B cell (primary cell): ENCODE data around the gene SFXN3. TPM values are rescaled to one million over a fixed set of nuclear protein-coding genes. Genes with fewer than 3 reads are reported as not detected.

ENCODE experiments used
- ATAC-seq: fragments of 200-7000 bp; cut with Tn5 transposase; one replicate; pipeline ENCODE4 v1.10.0; 2021; ENCODE audit warnings: low read depth, mild to moderate bottlenecking, moderate number of reproducible peaks, moderate library complexity
- CTCF ChIA-PET: fragments of 350-600 bp; sonication (Branson Sonifier 250); formaldehyde crosslinking; loops from one replicate; lab custom pipeline; 2021; ENCODE audit warnings: antibody characterized with exemption, inconsistent platforms; lab: Charles Lee
- POLR2A ChIA-PET: fragments of 350-600 bp; sonication (Branson Sonifier 250); formaldehyde crosslinking; loops from one replicate; lab custom pipeline; 2021; ENCODE audit warnings: antibody characterized with exemption; lab: Charles Lee
- DNase-seq: peaks from one replicate; pipeline ENCODE4 v3.0.0; 2013
- H2AFZ ChIP-seq: 2 replicates; pipeline ENCODE4 v1.6.1; 2012; ENCODE audit warnings: mild to moderate bottlenecking, low read depth, low read length; ENCODE audit not compliant: insufficient read depth, poor library complexity, severe bottlenecking
- H3K27ac ChIP-seq, 2 donors: 1 replicate in 1 of 2; 2 replicates in 1 of 2; pipeline ENCODE4 v1.5.1; 2012 to 2013; ENCODE audit warnings: low read length in 2 of 2, mild to moderate bottlenecking in 2 of 2, moderate library complexity in 1 of 2
- H3K27me3 ChIP-seq, 4 experiments: fragments of 200-600 bp in 1 of 4; sonication (generic) in 1 of 4; replicated peaks in 1 of 4; 1 replicate in 2 of 4; 2 replicates in 2 of 4; pipeline versions ENCODE4 v1.6.1 to v1.7.0; 2013 to 2016; ENCODE audit warnings: low read length in 3 of 4, mild to moderate bottlenecking in 2 of 4, mixed read lengths in 1 of 4, moderate library complexity in 1 of 4; ENCODE audit not compliant: insufficient read depth in 4 of 4, control insufficient read depth in 3 of 4; ENCODE audit errors: control extremely low read depth in 1 of 4
- H3K36me3 ChIP-seq, 2 experiments: replicated peaks in 1 of 2; 1 replicate in 1 of 2; 2 replicates in 1 of 2; pipeline versions ENCODE4 v1.6.1 to v1.7.1; 2013; ENCODE audit warnings: low read length in 1 of 2; ENCODE audit not compliant: insufficient read depth in 2 of 2, control insufficient read depth in 1 of 2; ENCODE audit errors: control extremely low read depth in 1 of 2, extremely low read depth in 1 of 2
- H3K4me1 ChIP-seq, 2 donors: fragments of 200-600 bp in 1 of 2; sonication (generic) in 1 of 2; 1 replicate in 1 of 2; 2 replicates in 1 of 2; pipeline versions ENCODE4 v1.5.1 to v1.6.1; 2013 to 2017; ENCODE audit warnings: low read length in 2 of 2; ENCODE audit not compliant: control insufficient read depth in 2 of 2, insufficient read depth in 2 of 2
- H3K4me2 ChIP-seq: replicated peaks from 2 replicates; pipeline ENCODE3; 2012; ENCODE audit warnings: mild to moderate bottlenecking, low read depth, low read length; ENCODE audit not compliant: poor library complexity, severe bottlenecking
- H3K4me3 ChIP-seq, 5 experiments: fragments of 200-600 bp in 1 of 5; sonication (generic) in 1 of 5; 1 replicate in 3 of 5; 2 replicates in 2 of 5; pipeline versions ENCODE4 v1.5.1 to v1.7.0; 2011 to 2016; ENCODE audit warnings: low read length in 4 of 5, mild to moderate bottlenecking in 4 of 5, low read depth in 2 of 5, control low read depth in 1 of 5, moderate library complexity in 1 of 5; ENCODE audit not compliant: insufficient read depth in 1 of 5; ENCODE audit errors: control extremely low read depth in 1 of 5, extremely low read depth in 1 of 5
- H3K79me2 ChIP-seq: fragments of 200-600 bp; sonication (generic); one replicate; pipeline ENCODE4 v1.6.0; 2016; ENCODE audit warnings: low read length; ENCODE audit not compliant: control insufficient read depth, insufficient read depth
- H3K9ac ChIP-seq: fragments of 200-600 bp; sonication (generic); 2 replicates; pipeline ENCODE4 v1.6.1; 2017; ENCODE audit warnings: mild to moderate bottlenecking, low read length, moderate library complexity
- H3K9me3 ChIP-seq, 3 donors: one replicate each; pipeline versions ENCODE4 v1.6.1 to v1.7.1; 2013; ENCODE audit warnings: low read length in 2 of 3; ENCODE audit not compliant: control insufficient read depth in 2 of 3, insufficient read depth in 1 of 3; ENCODE audit errors: control extremely low read depth in 1 of 3
- H4K20me1 ChIP-seq: 2 replicates; pipeline ENCODE4 v1.6.0; 2012; ENCODE audit warnings: mild to moderate bottlenecking, low read length; ENCODE audit not compliant: insufficient read depth, control insufficient read depth, poor library complexity, severe bottlenecking
- H3K27ac Mint-ChIP-seq: one replicate; pipeline ENCODE4 v1.8.0; 2021; ENCODE audit warnings: mixed read lengths
- H3K27me3 Mint-ChIP-seq: one replicate; pipeline ENCODE4 v1.8.0; 2021; ENCODE audit warnings: mixed read lengths
- H3K4me1 Mint-ChIP-seq: one replicate; pipeline ENCODE4 v1.8.0; 2021; ENCODE audit warnings: mixed read lengths
- H3K4me3 Mint-ChIP-seq: one replicate; pipeline ENCODE4 v1.8.0; 2021; ENCODE audit warnings: mixed read lengths
- H3K9me3 Mint-ChIP-seq: one replicate; pipeline ENCODE4 v1.8.0; 2022; ENCODE audit warnings: mixed read lengths; ENCODE audit not compliant: insufficient read depth
- CTCF ChIP-seq: fragments of 200-600 bp; IDR thresholded peaks from one replicate; pipeline ENCODE4 v1.8.0; 2022; ENCODE audit warnings: antibody characterized with exemption, mild to moderate bottlenecking
- EZH2 ChIP-seq: IDR thresholded peaks from 2 replicates; pipeline ENCODE4 v1.6.1; 2012; ENCODE audit warnings: borderline replicate concordance, low read depth, mild to moderate bottlenecking, moderate library complexity, low read length; ENCODE audit not compliant: insufficient read depth, poor library complexity, severe bottlenecking
- WGBS: methylation state at CpG from one replicate; pipeline ENCODE4 v1.1.5; 2013; ENCODE audit warnings: missing lambda C conversion rate; ENCODE audit not compliant: insufficient coverage; 5-methylcytosine and 5-hydroxymethylcytosine counted together
- intact Hi-C: fragments of 100-400 bp; cut with micrococcal nuclease; formaldehyde crosslinking; loops from one replicate; pipeline ENCODE4 v1.10.0; 2022
- polyA plus RNA-seq: library from polyadenylated mRNA; depleted of rRNA; stranded (reverse); fragments of >200 nt; gene quantifications from 2 replicates; pipeline ENCODE4 v1.2.3, GENCODE V29; 2012
- total RNA-seq, 2 donors: library from RNA; stranded (reverse); fragments of 120-200 nt in 1 of 2; gene quantifications; 1 replicate in 1 of 2; 2 replicates in 1 of 2; pipeline versions ENCODE4 v1.2.3 to v1.2.4, GENCODE V29; 2013 to 2022

The SFXN3 gene
- total and polyA plus RNA-seq, 2 donors (not counting 1 experiment from before 2014, with no cell fraction given) = 44.2 to 51.7 TPM

- Histone ChIP-seq H4K20me1 (peaks cover 11% of the 10 kb centered on the region), H3K9ac (no peak overlapping the region), H3K36me3 (peaks cover 0 to 12% of the 10 kb centered on the region in 2 experiments), H3K4me1 (no peaks in the 10 kb centered on the region), H3K27ac (no peak overlapping the region), H3K4me3 (no peak overlapping the region), H3K27me3 (no peaks in the 10 kb centered on the region), H3K79me2 (no peaks in the 10 kb centered on the region), H3K4me2 (no peak overlapping the region), H3K9me3 (no peaks in the 10 kb centered on the region), H2AFZ (no peak overlapping the region)
- no peak for DNase-seq
- WGBS = 98% methylated on average over 33 of the region's 33 CpGs
- ChIA-PET POLR2A (no interaction called here), CTCF (interaction anchor here (1.1 to 1.7 kb wide), 2 partner anchors 9 to 37 kb away, joined by 3 to 10 read pairs; partner anchors contain the start of gene SEMA4G)
- Mint-ChIP-seq H3K27ac (no peak overlapping the region), H3K9me3 (no peaks in the 10 kb centered on the region), H3K27me3 (no peaks in the 10 kb centered on the region), H3K4me1 (no peaks in the 10 kb centered on the region), H3K4me3 (no peak overlapping the region)
- ATAC-seq = no peak
- intact Hi-C loops = no loop called here
- TF ChIP-seq CTCF = no peak
- no peak for TF ChIP-seq EZH2
Observed at GRCh38 chr10:101006593-101007098, 24.4 kb upstream of the SFXN3 start.

GRCh38 chr10:101007099-101007711 lies 23.8 kb upstream of the SFXN3 start:
- Mint-ChIP-seq H3K27ac (no peak overlapping the region), H3K4me1 (no peaks in the 10 kb centered on the region), H3K27me3 (no peaks in the 10 kb centered on the region), H3K9me3 (no peaks in the 10 kb centered on the region), H3K4me3 (no peak overlapping the region)
- no peak for DNase-seq
- peaks cover 0 to 12% of the 10 kb centered on the region in 2 experiments for H3K36me3 ChIP-seq
- H3K4me1 ChIP-seq = no peaks in the 10 kb centered on the region
- H3K79me2 ChIP-seq = no peaks in the 10 kb centered on the region
- H3K27ac ChIP-seq = no peak overlapping the region
- H3K9ac ChIP-seq = no peak overlapping the region
- CTCF ChIA-PET = interaction anchor here (0.9 to 1.7 kb wide), 3 partner anchors 8 to 38 kb away, joined by 3 to 10 read pairs (median 3); partner anchors contain the start of genes LZTS2 and SEMA4G
- H3K4me2 ChIP-seq = no peak overlapping the region
- POLR2A ChIA-PET = no interaction called here
- no peak overlapping the region for H3K4me3 ChIP-seq
- no peak for ATAC-seq
- H2AFZ ChIP-seq = no peak overlapping the region
- intact Hi-C loops = no loop called here
- H3K27me3 ChIP-seq = no peaks in the 10 kb centered on the region
- no peaks in the 10 kb centered on the region for H3K9me3 ChIP-seq
- WGBS = 93% methylated on average over 5 of the region's 11 CpGs
- H4K20me1 ChIP-seq = peaks cover 6% of the 10 kb centered on the region
- no peak for TF ChIP-seq EZH2
- TF ChIP-seq CTCF = no peak
